Thyroid gland (tissue), 4 donors: ENCODE data around the gene BMP8B.

ENCODE experiments used
- POLR2A ChIP-seq, 2 donors: fragments of 450-650 bp; IDR thresholded peaks; one replicate each; pipeline ENCODE4 v1.6.1; 2017; ENCODE audit warnings: antibody characterized with exemption in 2 of 2, mild to moderate bottlenecking in 2 of 2, moderate library complexity in 1 of 2
- TF ChIP-seq, protein P1 (sequence below), 6 experiments: fragments of 200-600 bp in 3 of 6; fragments of 450-650 bp in 3 of 6; sonication (generic) in 3 of 6; IDR thresholded peaks; one replicate each; pipeline ENCODE4 v1.5.1; 2016 to 2019; ENCODE audit warnings: antibody characterized with exemption in 6 of 6, mild to moderate bottlenecking in 2 of 6, inconsistent platforms in 1 of 6, moderate library complexity in 1 of 6

DNA sequence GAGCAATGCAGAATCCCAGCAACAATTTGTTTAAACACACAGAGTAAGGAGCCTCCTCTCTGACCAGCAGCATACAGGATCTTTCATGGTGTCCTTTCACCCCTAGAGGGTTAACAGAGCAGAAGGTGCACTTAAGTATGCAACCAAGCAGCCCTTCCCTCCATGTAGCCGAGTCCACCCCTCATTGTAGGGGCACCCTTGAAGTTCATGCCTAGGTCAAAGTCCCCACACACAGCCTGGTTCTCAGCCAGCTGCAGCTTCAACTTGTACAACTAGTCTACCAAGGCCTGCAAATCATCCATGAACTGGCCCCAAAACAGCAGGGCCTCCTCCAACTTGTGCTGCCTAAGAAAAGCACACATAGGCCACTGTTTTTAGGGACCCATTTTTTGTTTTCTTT, 7.0 kb upstream of the BMP8B start:
- TF ChIP-seq, protein P1, sequence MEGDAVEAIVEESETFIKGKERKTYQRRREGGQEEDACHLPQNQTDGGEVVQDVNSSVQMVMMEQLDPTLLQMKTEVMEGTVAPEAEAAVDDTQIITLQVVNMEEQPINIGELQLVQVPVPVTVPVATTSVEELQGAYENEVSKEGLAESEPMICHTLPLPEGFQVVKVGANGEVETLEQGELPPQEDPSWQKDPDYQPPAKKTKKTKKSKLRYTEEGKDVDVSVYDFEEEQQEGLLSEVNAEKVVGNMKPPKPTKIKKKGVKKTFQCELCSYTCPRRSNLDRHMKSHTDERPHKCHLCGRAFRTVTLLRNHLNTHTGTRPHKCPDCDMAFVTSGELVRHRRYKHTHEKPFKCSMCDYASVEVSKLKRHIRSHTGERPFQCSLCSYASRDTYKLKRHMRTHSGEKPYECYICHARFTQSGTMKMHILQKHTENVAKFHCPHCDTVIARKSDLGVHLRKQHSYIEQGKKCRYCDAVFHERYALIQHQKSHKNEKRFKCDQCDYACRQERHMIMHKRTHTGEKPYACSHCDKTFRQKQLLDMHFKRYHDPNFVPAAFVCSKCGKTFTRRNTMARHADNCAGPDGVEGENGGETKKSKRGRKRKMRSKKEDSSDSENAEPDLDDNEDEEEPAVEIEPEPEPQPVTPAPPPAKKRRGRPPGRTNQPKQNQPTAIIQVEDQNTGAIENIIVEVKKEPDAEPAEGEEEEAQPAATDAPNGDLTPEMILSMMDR (IDR thresholded peaks at IDR 0.05): no peak
- no peak for TF ChIP-seq POLR2A (IDR thresholded peaks at IDR 0.05)
